HG03457 (cell line): ENCODE data around the gene WDR74.
A peak's percentile ranks its signal among the peaks of the same experiment; 100 is the strongest.
"Not testable (repeated sequence)": the region's sequence is repeated elsewhere in the genome, so short reads cannot be mapped to it uniquely, and the experiment has no call there.

Experiments used
- ATAC-seq: cut with Tn5 transposase; IDR thresholded peaks from one replicate; pipeline ENCODE4 v1.9.1; 2021; ENCODE audit warnings: moderate number of reproducible peaks; ENCODE audit not compliant: unreplicated experiment

The WDR74 gene

DNA sequence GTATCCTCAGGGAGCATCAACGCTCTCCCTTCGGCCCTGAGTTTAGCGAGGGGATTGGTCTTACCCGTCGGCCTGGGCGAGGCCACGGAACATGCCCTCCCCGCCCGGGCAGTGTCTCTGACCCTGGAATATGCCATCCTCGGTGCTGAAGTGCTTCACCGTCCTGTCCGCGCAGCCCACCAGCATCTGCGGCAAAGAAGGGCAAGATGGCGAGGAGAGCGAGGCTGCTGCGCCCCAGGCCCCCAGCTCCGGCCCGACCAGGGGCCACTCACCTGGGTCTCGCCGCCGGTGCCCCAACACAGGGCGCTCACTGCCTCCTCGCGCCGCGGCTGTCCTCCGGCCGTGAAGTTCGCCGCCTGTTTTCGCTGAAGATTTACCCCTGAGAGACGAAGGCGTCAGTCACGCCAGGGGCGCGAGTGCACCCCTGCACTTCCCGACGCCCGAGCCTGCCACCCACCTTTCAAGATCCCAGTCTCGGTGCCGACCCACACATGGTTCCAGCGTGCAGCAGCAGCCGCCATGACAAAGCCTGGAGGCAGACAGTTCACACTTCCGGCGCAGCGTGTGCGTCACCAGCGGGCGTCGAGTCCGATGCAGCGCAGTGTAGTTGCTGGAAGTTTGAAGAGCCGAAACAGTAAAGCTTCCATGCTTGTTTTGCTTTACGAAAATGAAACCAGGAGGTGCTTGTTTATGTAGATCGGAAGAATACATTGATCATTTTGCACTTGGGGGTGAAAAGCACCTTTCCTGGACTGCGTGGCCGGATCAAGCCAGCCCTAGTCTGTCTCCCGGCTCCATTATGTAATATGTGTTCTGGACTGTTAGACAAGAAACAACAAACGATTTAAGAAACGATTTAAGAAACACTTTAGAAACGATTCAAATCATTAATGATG, at the start of gene WDR74:
WDR74 (minus strand) TSS at position 541 of the 896 bp plus-strand sequence; CDS start at position 521, 20 bp downstream.
- ATAC-seq: peak; percentile 35

DNA sequence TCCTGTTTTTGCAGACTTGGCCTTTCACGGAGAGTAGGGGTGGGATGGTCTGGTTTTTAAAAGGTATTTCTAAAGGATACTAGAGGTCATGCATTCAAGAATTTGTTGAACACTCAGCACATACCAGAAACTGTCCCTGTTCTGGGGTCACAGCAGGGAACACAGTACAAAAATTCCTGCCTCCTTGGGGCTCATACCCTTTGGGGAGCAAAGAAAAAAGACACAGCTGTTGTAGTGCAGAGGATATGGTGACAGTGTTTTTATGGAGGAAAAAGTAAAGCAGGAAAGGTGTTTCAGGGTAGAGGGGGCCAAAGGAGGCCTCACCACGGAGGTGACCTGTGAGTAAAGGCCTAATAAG, 49.7 kb upstream of the WDR74 start:
- no peak for ATAC-seq

DNA sequence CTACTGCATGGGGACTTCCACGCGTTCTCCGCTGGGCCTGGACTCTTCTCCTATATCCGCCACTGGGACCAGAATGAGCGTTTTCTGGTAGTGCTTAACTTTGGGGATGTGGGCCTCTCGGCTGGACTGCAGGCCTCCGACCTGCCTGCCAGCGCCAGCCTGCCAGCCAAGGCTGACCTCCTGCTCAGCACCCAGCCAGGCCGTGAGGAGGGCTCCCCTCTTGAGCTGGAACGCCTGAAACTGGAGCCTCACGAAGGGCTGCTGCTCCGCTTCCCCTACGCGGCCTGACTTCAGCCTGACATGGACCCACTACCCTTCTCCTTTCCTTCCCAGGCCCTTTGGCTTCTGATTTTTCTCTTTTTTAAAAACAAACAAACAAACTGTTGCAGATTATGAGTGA, 49.0 kb upstream of the WDR74 start:
- no peak for ATAC-seq

DNA sequence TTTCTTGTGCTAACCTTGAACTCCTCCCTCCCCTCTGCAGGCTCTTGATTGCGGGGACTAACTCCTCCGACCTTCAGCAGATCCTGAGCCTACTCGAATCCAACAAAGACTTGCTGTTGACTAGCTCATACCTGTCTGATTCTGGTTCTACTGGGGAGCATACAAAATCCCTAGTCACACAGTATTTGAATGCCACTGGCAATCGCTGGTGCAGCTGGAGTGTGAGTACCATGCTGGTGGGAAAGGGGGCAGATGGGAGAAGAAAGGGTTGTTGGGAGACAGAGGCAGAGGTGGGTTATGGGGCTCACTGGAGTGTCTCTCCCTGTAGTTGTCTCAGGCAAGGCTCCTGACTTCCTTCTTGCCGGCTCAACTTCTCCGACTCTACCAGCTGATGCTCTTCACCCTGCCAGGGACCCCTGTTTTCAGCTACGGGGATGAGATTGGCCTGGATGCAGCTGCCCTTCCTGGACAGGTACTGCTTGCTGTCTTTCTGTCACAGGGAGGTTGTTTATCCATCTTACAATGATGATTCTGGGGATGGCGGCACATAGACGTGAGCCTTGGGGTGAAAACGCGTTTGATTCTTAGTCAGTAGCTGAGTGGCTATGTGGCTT, 45.9 kb upstream of the WDR74 start:
- no peak for ATAC-seq

DNA sequence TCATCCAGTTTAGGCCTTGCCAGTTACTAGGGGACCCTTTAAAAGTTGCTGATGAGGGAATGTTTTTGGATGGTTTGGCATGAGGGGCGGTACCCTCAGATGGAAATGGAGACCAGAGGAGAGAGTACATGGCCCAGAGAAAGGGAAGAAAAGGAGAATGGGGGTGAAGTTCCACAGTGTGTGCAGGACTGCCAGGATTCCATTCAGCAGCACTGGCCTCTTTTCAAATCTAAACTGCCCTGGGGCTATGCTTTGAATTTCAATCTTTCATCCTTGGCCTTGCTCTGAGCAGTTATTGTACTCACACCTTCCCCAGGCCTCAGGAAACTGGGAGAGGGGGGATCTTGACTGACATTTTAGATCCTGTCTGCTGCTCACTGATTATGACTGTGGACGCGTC, 44.3 kb upstream of the WDR74 start:
- ATAC-seq: no peak

DNA sequence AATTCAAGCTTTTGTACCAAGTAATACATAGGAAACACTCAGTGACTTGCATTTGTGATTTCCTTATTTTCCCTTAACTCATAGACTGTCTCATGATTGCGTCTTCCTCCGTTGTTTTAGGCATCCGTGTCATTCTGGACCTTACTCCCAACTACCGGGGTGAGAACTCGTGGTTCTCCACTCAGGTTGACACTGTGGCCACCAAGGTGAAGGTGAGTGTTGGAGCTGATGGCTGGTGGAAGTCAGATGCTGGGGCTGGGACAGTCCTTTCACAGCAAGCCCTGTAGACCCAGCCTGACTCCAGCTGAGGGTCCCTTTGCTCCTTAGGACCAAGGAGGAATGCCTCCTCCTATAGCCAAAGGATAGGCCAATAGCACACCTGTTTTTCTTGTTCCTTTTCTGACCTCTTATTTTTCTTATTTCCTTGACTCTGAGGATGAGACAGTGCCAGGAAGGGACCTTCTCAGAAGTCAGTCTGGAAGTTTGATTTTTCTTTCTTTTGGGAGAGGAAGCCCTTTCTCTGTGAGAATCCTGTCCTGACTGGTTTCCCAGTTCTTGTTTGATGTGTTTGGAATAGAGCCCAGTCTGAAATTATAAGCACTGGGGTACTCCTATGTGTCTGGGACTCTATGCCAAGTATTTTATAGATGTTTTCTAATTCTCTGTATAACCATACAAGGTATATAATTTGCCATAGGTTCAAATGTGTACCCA, 43.6 kb upstream of the WDR74 start:
- no peak for ATAC-seq

DNA sequence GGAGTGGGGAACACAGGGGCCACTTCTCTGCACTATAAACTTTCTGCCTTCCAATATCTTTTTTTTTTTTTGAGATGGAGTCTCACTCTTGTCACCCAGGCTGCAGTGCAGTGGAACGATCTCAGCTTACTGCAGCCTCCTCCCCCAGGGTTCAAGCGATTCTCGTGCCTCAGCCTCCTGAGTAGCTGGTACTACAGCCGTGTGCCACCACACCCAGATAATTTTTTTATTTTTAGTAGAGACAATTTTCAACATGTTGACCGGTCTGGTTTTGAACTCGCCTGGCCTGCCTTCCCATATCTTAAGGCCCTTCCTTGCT, 43.0 kb upstream of the WDR74 start:
- ATAC-seq: no peak

DNA sequence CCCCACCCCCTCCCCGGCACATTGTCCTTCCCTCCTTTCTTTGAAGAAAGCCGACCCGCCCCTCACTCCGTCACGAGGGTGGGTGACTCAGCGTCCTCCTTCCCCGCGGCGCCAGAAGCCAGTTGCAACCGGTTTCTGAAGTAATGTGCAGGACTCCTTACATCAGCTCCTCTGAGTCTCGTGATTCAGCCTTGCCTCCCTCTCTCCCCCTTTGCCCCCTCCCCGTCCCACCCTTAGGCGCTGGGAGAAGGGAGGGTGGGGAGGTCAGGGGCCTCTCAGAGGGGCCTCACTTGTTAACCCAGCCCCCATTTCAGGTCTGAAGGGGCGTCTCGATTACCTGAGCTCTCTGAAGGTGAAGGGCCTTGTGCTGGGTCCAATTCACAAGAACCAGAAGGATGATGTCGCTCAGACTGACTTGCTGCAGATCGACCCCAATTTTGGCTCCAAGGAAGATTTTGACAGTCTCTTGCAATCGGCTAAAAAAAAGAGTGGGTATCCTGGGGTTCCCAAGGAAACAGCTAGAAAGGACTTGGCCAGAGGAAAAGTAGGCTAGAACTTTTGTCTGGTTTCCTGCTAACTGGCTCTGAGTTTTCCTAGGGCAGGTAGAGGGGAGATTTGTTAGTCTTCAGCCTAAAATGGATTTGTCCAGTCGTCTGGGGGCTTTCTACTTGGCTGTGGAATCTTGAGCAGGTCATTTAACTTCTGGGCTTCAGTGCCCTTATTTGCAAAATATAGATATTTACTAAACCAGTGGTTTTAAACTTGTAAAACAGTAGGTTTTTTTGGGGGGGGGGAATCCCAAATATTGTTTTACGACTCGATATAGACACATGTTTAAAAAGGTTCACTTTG, 42.4 kb upstream of the WDR74 start:
- ATAC-seq: peak; percentile 23

DNA sequence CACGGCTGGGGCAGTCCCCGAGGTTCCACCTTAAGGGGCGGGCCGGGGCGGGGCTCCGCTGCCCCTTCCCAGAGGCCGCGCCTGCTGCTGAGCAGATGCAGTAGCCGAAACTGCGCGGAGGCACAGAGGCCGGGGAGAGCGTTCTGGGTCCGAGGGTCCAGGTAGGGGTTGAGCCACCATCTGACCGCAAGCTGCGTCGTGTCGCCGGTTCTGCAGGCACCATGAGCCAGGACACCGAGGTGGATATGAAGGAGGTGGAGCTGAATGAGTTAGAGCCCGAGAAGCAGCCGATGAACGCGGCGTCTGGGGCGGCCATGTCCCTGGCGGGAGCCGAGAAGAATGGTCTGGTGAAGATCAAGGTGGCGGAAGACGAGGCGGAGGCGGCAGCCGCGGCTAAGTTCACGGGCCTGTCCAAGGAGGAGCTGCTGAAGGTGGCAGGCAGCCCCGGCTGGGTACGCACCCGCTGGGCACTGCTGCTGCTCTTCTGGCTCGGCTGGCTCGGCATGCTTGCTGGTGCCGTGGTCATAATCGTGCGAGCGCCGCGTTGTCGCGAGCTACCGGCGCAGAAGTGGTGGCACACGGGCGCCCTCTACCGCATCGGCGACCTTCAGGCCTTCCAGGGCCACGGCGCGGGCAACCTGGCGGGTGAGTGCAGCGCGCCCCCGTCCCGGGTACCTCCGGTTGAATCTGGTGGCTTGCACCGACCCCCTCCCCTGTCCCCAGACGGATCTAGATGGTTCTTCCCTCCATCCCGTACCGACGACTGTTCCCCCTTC, 41.6 kb upstream of the WDR74 start, which contains the start of gene SLC3A2:
SLC3A2 (plus strand) TSS at position 94 of the 776 bp plus-strand sequence; CDS start at position 222, 128 bp downstream.
- ATAC-seq: peak; percentile 49

DNA sequence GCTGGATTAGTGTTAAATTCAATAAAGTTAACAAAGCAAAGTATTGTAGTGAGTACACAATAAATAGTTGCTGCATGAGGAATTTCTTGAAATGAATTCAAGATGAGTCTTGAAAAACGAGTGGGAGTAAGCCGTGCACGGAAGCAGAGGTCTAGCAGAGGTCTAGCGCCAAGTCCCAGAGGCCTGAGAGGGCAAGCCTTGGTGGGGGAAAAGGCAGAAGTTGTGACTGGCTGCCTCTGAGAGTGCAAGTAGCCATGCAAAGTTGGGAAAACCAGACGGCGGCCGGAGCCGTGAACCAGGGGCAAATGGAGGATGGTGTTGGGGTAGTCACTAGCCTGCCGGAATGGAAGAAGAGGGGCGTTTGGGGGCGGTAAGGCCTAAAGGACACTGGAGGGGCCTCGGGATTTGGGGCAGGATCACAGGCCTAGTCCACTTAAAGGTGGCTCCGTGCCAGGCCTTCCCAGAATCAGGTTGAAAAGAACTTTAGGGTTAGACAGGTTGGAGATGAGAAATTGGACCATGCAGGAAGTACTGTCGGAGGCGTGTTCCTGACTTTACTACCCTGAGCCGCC, 40.9 kb upstream of the WDR74 start:
- ATAC-seq: peak; percentile 13

DNA sequence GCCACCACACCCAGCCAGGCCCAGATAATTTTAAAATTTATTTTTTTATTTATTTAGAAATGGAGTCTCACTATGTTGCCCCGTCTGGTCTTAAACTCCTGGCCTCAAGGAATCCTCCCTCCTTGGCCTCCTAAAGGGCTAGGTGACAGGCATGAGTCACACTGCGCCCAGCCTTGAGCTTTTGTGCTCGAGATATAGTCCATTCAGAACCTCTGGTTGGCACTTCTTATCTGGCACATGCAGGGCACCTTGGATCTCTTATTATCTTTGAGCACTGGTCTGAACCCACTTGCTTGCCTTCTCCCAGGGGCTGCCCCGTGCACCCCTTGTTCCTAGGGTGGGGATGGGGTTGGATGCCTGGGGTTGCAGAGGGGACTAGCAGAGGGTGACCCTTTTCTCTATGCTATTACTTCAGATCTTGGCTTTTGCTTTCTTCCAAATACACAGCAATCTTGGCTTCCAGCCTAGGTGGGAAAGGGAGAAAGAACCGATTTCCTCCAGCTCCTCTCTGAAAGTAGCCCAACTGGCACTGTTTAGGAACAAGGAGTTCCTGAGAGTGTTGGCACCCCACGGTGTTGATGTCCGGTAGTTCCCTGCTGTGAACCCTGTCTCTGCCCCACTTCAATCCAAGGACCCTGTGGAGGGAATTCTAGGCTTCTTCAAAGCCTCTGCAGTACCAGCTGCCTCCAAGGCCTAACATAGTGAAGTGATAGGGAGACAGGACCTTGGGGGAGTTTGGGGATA, 40.0 kb upstream of the WDR74 start:
- ATAC-seq: no peak

DNA sequence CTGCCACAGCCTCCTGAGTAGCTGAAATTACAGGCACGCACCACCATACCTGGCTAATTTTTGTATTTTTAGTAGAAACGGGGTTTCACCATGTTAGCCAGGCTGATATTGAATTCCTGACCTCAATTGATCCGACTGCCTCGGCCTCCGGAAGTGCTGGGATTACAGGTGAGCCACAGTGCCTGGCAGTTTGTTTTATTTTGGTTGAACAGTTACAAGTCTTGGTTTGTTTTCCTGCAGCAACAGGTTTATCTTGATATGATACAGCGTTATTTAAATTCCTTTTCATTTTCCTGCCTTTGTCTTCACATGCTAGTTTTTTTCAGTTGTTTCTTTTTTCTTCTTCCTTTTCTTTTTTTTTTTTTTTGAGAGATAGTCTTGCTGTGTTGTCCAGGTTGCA, 37.3 kb upstream of the WDR74 start:
- no peak for ATAC-seq

DNA sequence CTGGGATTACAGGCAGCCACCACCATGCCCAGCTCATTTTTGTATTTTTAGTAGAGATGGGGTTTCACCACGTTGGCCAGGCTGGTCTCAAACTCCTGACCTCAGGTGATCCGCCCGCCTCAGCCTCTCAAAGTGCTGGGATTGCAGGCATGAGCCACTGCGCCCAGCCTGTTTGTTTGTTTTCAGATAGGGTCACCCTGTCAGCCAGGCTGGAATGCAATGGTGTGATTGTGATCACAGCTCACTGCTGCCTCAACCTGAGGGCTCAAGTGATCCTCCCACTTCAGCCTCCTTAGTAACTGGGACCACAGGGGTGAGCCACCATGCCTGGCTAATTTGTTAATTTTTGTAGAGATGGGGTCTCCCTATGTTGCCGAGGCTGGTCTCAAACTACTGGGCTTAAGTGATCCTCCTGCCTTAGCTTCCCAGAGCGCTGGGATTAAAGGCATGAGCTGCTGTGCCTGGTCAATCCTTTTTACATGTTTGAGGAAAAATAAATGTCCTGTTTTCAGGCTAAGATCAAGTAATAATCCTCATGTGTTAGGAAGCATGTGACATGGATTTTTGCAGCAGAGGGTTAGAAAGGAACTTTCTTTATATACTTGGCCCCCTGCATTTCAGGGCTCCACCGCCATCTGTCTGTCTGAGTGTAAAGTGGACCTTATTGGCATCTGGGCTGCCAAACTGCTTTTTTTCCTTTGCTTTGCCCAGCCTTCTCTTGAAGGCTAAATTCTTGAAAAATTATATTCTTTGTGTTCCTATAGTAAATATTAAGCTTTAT, 36.5 kb upstream of the WDR74 start:
- ATAC-seq: no peak

DNA sequence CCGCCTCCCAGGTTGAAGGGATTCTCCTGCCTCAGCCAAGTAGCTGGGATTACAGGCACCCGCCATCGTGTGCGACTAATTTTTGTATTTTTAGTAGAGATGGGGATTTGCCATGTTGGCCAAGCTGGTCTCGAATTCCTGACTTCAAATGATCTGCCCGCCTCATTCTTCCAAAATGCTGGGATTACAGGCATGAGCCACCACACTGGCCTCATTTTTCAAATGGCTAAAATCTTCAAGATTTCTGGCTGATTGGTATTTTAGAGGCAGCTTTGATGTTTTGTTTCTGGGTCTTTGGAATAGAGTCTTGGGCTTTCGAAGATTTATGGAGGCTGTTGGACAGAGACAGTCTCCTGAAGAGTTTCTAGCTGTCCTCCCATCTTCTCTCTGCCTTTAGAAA, 35.5 kb upstream of the WDR74 start:
- no peak for ATAC-seq

DNA sequence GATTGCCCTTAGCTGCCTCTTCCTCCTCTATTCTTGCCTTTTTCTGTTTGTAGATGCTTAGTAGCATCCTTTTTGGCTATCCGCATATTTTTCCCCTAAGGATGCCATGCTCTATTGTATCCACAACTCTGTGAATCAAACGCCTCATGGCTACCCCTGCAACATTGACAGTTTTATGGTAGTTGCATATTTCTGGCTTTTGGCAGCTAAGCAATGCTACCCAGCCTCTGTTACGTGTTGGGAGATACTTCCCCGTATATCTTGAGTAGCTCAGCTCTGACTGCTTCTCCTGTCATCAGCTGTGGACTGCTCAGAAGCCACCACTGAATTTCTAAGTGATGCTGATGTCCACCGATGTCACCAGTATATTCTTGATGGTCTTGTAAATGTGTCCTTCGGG, 26.2 kb upstream of the WDR74 start:
- no peak for ATAC-seq

DNA sequence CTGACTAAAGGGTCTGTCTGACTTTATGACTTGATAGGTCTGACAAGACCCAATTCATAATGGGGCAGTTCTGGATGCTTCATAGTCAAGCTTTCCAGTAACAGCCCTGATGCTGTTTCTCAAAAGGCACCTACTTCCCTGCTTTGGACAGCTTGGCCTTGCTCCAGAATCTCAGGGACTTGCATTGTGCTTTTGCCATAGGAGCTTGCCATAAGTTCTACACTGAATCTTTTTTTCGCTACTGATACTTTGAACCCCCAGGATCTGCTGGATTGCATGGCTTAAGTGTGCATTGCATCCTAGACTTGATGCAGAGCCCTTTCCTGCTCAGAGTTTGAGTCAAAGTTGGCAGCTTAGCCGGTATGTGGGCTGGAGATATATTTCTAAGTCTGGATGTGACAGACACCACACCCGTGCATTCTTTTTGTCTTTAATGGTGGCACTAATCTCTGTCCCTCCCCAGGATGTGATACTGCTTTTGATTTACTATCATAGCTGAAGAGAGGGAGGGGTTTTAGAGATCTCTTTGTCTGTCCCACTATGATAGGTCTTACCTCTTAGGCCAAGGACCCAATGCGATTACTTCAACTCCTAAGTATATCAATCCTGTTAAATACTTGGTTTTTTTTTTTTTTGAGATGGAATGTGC, 24.4 kb upstream of the WDR74 start:
- ATAC-seq: no peak

DNA sequence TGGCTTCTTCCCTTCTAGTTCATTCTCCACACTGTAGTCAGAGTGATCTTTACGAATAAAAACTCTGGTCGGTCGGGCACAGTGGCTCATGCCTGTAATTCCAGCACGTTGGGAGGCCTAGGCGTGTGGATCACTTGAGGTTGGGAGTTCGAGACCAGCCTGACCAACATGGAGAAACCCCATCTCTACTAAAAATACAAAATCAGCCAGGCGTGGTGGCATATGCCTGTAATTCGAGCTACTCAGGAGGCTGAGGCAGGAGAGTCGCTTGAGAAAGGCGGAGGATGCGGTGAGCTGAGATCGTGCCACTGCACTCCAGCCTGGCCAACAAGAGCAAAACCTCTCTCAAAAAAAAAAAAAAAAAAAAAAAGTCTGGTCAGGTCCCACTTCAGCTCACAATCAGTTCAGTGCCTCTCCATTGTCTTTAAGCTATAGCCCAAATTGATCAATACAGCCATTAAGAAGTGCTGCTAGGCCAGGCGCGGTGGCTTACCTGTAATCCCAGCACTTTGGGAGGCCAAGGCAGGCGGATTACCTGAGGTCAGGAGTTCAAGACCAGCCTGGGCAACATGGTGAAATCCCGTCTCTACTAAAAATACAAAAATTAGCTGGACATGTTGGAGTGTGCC, 22.3 kb upstream of the WDR74 start:
- ATAC-seq: not testable (repeated sequence)
